ENCODE data around the gene TESPA1.

DNA sequence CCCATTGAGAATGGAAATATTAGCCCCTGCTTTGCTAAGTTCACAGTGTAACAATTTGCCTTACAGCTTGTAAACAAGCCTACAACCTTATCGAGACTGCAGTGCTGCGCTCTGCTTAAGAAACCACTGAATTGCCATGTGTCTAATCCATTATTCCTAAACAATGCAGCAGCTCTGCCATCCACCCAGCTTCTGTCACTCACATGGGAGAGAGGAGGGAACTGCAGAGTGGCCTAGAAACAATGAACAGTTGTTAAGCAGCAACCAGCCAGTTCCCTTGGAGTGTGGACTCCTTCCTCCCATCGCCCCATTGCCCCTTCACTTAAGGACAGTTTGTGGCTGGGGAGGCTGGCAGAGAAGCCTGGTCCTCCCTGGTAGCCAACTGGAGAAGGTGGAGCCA is 42.9 kb downstream of the TESPA1 start:
- TF ChIP-seq, protein P1, sequence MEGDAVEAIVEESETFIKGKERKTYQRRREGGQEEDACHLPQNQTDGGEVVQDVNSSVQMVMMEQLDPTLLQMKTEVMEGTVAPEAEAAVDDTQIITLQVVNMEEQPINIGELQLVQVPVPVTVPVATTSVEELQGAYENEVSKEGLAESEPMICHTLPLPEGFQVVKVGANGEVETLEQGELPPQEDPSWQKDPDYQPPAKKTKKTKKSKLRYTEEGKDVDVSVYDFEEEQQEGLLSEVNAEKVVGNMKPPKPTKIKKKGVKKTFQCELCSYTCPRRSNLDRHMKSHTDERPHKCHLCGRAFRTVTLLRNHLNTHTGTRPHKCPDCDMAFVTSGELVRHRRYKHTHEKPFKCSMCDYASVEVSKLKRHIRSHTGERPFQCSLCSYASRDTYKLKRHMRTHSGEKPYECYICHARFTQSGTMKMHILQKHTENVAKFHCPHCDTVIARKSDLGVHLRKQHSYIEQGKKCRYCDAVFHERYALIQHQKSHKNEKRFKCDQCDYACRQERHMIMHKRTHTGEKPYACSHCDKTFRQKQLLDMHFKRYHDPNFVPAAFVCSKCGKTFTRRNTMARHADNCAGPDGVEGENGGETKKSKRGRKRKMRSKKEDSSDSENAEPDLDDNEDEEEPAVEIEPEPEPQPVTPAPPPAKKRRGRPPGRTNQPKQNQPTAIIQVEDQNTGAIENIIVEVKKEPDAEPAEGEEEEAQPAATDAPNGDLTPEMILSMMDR (conservative IDR thresholded peaks at IDR 0.05 in 1 of 2, IDR thresholded peaks at IDR 0.05 in 1 of 2; ENCODE audit: low read depth in 1 of 2, low read length in 2 of 2), result no peak
- no peak for TF ChIP-seq EZH2 (IDR thresholded peaks at IDR 0.05; ENCODE audit: low read length, missing control alignments)

Data from fibroblast of lung (primary cell).